ENCODE results near the gene ALDH3B2. TPM values are rescaled to one million over a fixed set of nuclear protein-coding genes. Genes with fewer than 3 reads are reported as not detected.
"Not testable (repeated sequence)": the region's sequence is repeated elsewhere in the genome, so short reads cannot be mapped to it uniquely, and the experiment has no call there.

ALDH3B2 gene
- total RNA-seq, 2 experiments from 2014 or later: 1.5 to 8.0 TPM

- POLR2A ChIA-PET: interaction anchor here (0.6 kb wide), 2 partner anchors 23 to 29 kb away, joined by 3 to 5 read pairs; no protein-coding TSS in a partner anchor
- CTCF ChIA-PET (ENCODE audit: unreplicated experiment): interaction anchor here (1.6 kb wide), 1 partner anchor 14 kb away, joined by 5 read pairs; no protein-coding TSS in a partner anchor
Observed at GRCh38 chr11:67662142-67662834, 12.1 kb downstream of the ALDH3B2 start.

GRCh38 chr11:67660752-67661151, 13.7 kb downstream of the ALDH3B2 start:
- H3K27ac ChIP-seq (ENCODE audit: low read depth, low read length, poor library complexity, severe bottlenecking); BruUV-seq (replicated peaks); intact Hi-C loops (cut with micrococcal nuclease; ENCODE audit: unreplicated experiment); H3K4me2 ChIP-seq (ENCODE audit: low read length); H2AFZ ChIP-seq (ENCODE audit: low read length); H3K79me2 ChIP-seq (ENCODE audit: insufficient read depth, low read depth, low read length); DNase-seq (ENCODE audit: low spot score); H4K20me1 ChIP-seq (ENCODE audit: insufficient read depth, low read length); H3K9me2 ChIP-seq (ENCODE audit: insufficient read depth, low read length); H3K4me3 ChIP-seq (ENCODE audit: low read depth, low read length, poor library complexity, severe bottlenecking): not testable (repeated sequence)
- CTCF ChIA-PET (ENCODE audit: unreplicated experiment): interaction anchor here (0.6 kb wide), 1 partner anchor 12 kb away, joined by 3 read pairs; no protein-coding TSS in a partner anchor
- H3K36me3 ChIP-seq (ENCODE audit: insufficient read depth, low read length): peaks cover 17% of the 10 kb centered on the region
- POLR2A ChIA-PET: interaction anchor here (0.6 to 4.8 kb wide), 2 partner anchors 13 to 25 kb away, joined by 3 to 69 read pairs; partner anchors contain the start of gene ACY3
- peaks cover 25% of the 10 kb centered on the region for H3K9me3 ChIP-seq (ENCODE audit: low read length)
- peaks cover 28% of the 10 kb centered on the region for H3K4me1 ChIP-seq (ENCODE audit: insufficient read depth, low read length, poor library complexity, severe bottlenecking)

More at GRCh38 chr11:67662142-67662834, 12.1 kb downstream of the ALDH3B2 start:
- Histone ChIP-seq H4K20me1 (ENCODE audit: insufficient read depth, low read length) (no peaks in the 10 kb centered on the region), H3K79me2 (ENCODE audit: insufficient read depth, low read depth, low read length) (no peaks in the 10 kb centered on the region), H2AFZ (ENCODE audit: low read length) (no peak overlapping the region), H3K9me3 (ENCODE audit: low read length) (peaks cover 10% of the 10 kb centered on the region), H3K27ac (ENCODE audit: low read depth, low read length, poor library complexity, severe bottlenecking) (no peak overlapping the region), H3K4me3 (ENCODE audit: low read depth, low read length, poor library complexity, severe bottlenecking) (no peak overlapping the region), H3K4me2 (ENCODE audit: low read length) (no peak overlapping the region), H3K9me2 (ENCODE audit: insufficient read depth, low read length) (no peaks in the 10 kb centered on the region), H3K4me1 (ENCODE audit: insufficient read depth, low read length, poor library complexity, severe bottlenecking) (peaks cover 44% of the 10 kb centered on the region), H3K36me3 (ENCODE audit: insufficient read depth, low read length) (peaks cover 6% of the 10 kb centered on the region)
- DNase-seq (ENCODE audit: low spot score): no peak
- intact Hi-C loops (cut with micrococcal nuclease; ENCODE audit: unreplicated experiment): no loop called here
- TF ChIP-seq CTCF (conservative IDR thresholded peaks at IDR 0.05; ENCODE audit: low read length) (no peak), EZH2phosphoT487 (IDR thresholded peaks at IDR 0.05; ENCODE audit: borderline replicate concordance, low read depth, low read length) (no peak)
- BruUV-seq (replicated peaks): no TSS peak

GRCh38 chr11:67659651-67660165, 14.7 kb downstream of the ALDH3B2 start:
- BruUV-seq (replicated peaks); H2AFZ ChIP-seq (ENCODE audit: low read length); H3K79me2 ChIP-seq (ENCODE audit: insufficient read depth, low read depth, low read length); H3K9me2 ChIP-seq (ENCODE audit: insufficient read depth, low read length); H3K4me3 ChIP-seq (ENCODE audit: low read depth, low read length, poor library complexity, severe bottlenecking); DNase-seq (ENCODE audit: low spot score); H4K20me1 ChIP-seq (ENCODE audit: insufficient read depth, low read length): not testable (repeated sequence)
- H3K4me1 ChIP-seq (ENCODE audit: insufficient read depth, low read length, poor library complexity, severe bottlenecking): peaks cover 26% of the 10 kb centered on the region
- H3K27ac ChIP-seq (ENCODE audit: low read depth, low read length, poor library complexity, severe bottlenecking): peak overlapping the region; percentile 89
- peak overlapping the region; percentile 67; the same call in 1 of the 2 replicates for H3K4me2 ChIP-seq (ENCODE audit: low read length)
- H3K9me3 ChIP-seq (ENCODE audit: low read length): peaks cover 32% of the 10 kb centered on the region
- intact Hi-C loops (cut with micrococcal nuclease; ENCODE audit: unreplicated experiment): loop anchor here (2.0 kb wide), 2 partner anchors 15 to 31 kb away; partner anchors contain the start of gene NUDT8
- CTCF ChIA-PET (ENCODE audit: unreplicated experiment): interaction anchor here (1.5 to 2.1 kb wide), 2 partner anchors 11 to 13 kb away, joined by 12 to 13 read pairs; no protein-coding TSS in a partner anchor
- H3K36me3 ChIP-seq (ENCODE audit: insufficient read depth, low read length): peaks cover 21% of the 10 kb centered on the region
- POLR2A ChIA-PET: interaction anchor here (1.1 to 4.8 kb wide), 4 partner anchors 8 to 46 kb away, joined by 3 to 69 read pairs (median 4); partner anchors contain the start of gene ACY3

Data from OCI-LY7 (cell line).